ENCODE results near the gene TNIK. TPM values are rescaled to one million over a fixed set of nuclear protein-coding genes. Genes with fewer than 3 reads are reported as not detected.
A peak's percentile ranks its signal among the peaks of the same experiment; 100 is the strongest.

Gene TNIK
- total and polyA plus RNA-seq, 2 donors from 2014 or later = 3.6 to 48.9 TPM

- intact Hi-C loops (cut with DNase I) = no loop called here
- H3K4me1 ChIP-seq (ENCODE audit: control insufficient read depth in 2 of 3, insufficient read depth in 2 of 3, low read depth in 1 of 3, low read length in 3 of 3) = peaks cover 0 to 6% (median 0%) of the 10 kb centered on the region in 3 donors
- FAIRE-seq (no peak), DNase-seq (peak in 1 of 5 donors; percentile 26)
- no peak overlapping the region for H3K9ac ChIP-seq (ENCODE audit: low read length in 3 of 3)
- no peaks in the 10 kb centered on the region for H3K36me3 ChIP-seq (ENCODE audit: control insufficient read depth in 2 of 3, insufficient read depth in 3 of 3, low read length in 3 of 3)
- no peaks in the 10 kb centered on the region for H3K9me3 ChIP-seq (ENCODE audit: control insufficient read depth in 2 of 3, insufficient read depth in 1 of 3, low read length in 3 of 3)
- no peak overlapping the region for H3K4me3 ChIP-seq (ENCODE audit: low read length in 3 of 3)
- no peaks in the 10 kb centered on the region for H3K27me3 ChIP-seq (ENCODE audit: control insufficient read depth, insufficient read depth, low read length)
- no peak overlapping the region for H3K27ac ChIP-seq (ENCODE audit: low read depth in 2 of 2, low read length in 2 of 2)
- no peak for TF ChIP-seq CTCF (IDR thresholded peaks at IDR 0.05; ENCODE audit: borderline replicate concordance, extremely low read depth, insufficient read depth)
Measured at GRCh38 chr3:171380711-171381425, 79.3 kb downstream of the TNIK start.

GRCh38 chr3:171379961-171380483, 80.2 kb downstream of the TNIK start:
- Histone ChIP-seq H3K27ac (ENCODE audit: low read depth in 2 of 2, low read length in 2 of 2) (no peak overlapping the region), H3K9me3 (ENCODE audit: control insufficient read depth in 2 of 3, insufficient read depth in 1 of 3, low read length in 3 of 3) (no peaks in the 10 kb centered on the region), H3K4me3 (ENCODE audit: low read length in 3 of 3) (no peak overlapping the region), H3K36me3 (ENCODE audit: control insufficient read depth in 2 of 3, insufficient read depth in 3 of 3, low read length in 3 of 3) (no peaks in the 10 kb centered on the region), H3K9ac (ENCODE audit: low read length in 3 of 3) (no peak overlapping the region), H3K4me1 (ENCODE audit: control insufficient read depth in 2 of 3, insufficient read depth in 2 of 3, low read depth in 1 of 3, low read length in 3 of 3) (peaks cover 0 to 13% (median 2%) of the 10 kb centered on the region in 3 donors), H3K27me3 (ENCODE audit: control insufficient read depth, insufficient read depth, low read length) (no peaks in the 10 kb centered on the region)
- TF ChIP-seq CTCF (IDR thresholded peaks at IDR 0.05; ENCODE audit: borderline replicate concordance, extremely low read depth, insufficient read depth) = no peak
- no peak for DNase-seq
- intact Hi-C loops (cut with DNase I) = no loop called here
- no peak for FAIRE-seq

GRCh38 chr3:171379281-171379680, 80.9 kb downstream of the TNIK start:
- peaks cover 0 to 13% (median 2%) of the 10 kb centered on the region in 3 donors for H3K4me1 ChIP-seq (ENCODE audit: control insufficient read depth in 2 of 3, insufficient read depth in 2 of 3, low read depth in 1 of 3, low read length in 3 of 3)
- no peak overlapping the region for H3K9ac ChIP-seq (ENCODE audit: low read length in 3 of 3)
- no peak for TF ChIP-seq CTCF (IDR thresholded peaks at IDR 0.05; ENCODE audit: borderline replicate concordance, extremely low read depth, insufficient read depth)
- intact Hi-C loops (cut with DNase I) = no loop called here
- no peaks in the 10 kb centered on the region for H3K9me3 ChIP-seq (ENCODE audit: control insufficient read depth in 2 of 3, insufficient read depth in 1 of 3, low read length in 3 of 3)
- no peaks in the 10 kb centered on the region for H3K36me3 ChIP-seq (ENCODE audit: control insufficient read depth in 2 of 3, insufficient read depth in 3 of 3, low read length in 3 of 3)
- FAIRE-seq = no peak
- H3K27ac ChIP-seq (ENCODE audit: low read depth in 2 of 2, low read length in 2 of 2) = no peak overlapping the region
- H3K4me3 ChIP-seq (ENCODE audit: low read length in 3 of 3) = no peak overlapping the region
- H3K27me3 ChIP-seq (ENCODE audit: control insufficient read depth, insufficient read depth, low read length) = no peaks in the 10 kb centered on the region
- DNase-seq = no peak

All from kidney (tissue), 14 donors.